OCI-LY1 (cell line): ENCODE measurements around the gene DOCK7.

ENCODE experiments used
- H2AFZ ChIP-seq: fragments of 200-600 bp; sonication (generic), shearing (Covaris generic); 2 replicates; pipeline ENCODE4 v1.6.0; 2014; ENCODE audit warnings: antibody characterized with exemption, mild to moderate bottlenecking, low read length
- H3F3A ChIP-seq: fragments of 200-600 bp; sonication (generic), shearing (Covaris generic); 2 replicates; pipeline ENCODE4 v1.6.0; 2014; ENCODE audit warnings: mild to moderate bottlenecking, antibody characterized with exemption, low read length, moderate library complexity; ENCODE audit not compliant: insufficient read depth
- H3K27ac ChIP-seq: fragments of 200-600 bp; sonication (generic); 2 replicates; pipeline ENCODE4 v1.5.1; 2014; ENCODE audit warnings: low read length, mixed run types, mild to moderate bottlenecking, low read depth; ENCODE audit not compliant: poor library complexity, severe bottlenecking
- H3K27me3 ChIP-seq: fragments of 200-600 bp; sonication (generic); 2 replicates; pipeline ENCODE4 v1.6.0; 2014; ENCODE audit warnings: antibody characterized with exemption, mild to moderate bottlenecking, low read length, moderate library complexity; ENCODE audit not compliant: insufficient read depth
- H3K36me3 ChIP-seq: fragments of 200-600 bp; sonication (generic); 2 replicates; pipeline ENCODE4 v1.6.1; 2014; ENCODE audit warnings: mild to moderate bottlenecking, antibody characterized with exemption, low read length, moderate library complexity, mixed read lengths; ENCODE audit not compliant: insufficient read depth
- H3K4me1 ChIP-seq: fragments of 200-600 bp; sonication (generic); 2 replicates; pipeline ENCODE4 v1.5.1; 2014; ENCODE audit warnings: mild to moderate bottlenecking, low read length, moderate library complexity; ENCODE audit not compliant: insufficient read depth, severe bottlenecking
- H3K4me2 ChIP-seq: fragments of 200-600 bp; sonication (generic), shearing (Covaris generic); 2 replicates; pipeline ENCODE4 v1.6.1; 2014; ENCODE audit warnings: low read length
- H3K4me3 ChIP-seq: fragments of 200-600 bp; sonication (generic); 2 replicates; pipeline ENCODE4 v1.5.1; 2014; ENCODE audit warnings: low read length, low read depth, mild to moderate bottlenecking, mixed read lengths; ENCODE audit not compliant: poor library complexity, severe bottlenecking
- H3K79me2 ChIP-seq: fragments of 200-600 bp; shearing (Covaris generic); 2 replicates; pipeline ENCODE4 v1.6.1; 2016; ENCODE audit warnings: mixed run types, low read length, mixed read lengths; ENCODE audit not compliant: insufficient read depth
- H3K9ac ChIP-seq: fragments of 200-600 bp; sonication (generic), shearing (Covaris generic); 2 replicates; pipeline ENCODE4 v1.6.1; 2014; ENCODE audit warnings: mild to moderate bottlenecking, low read length, mixed read lengths
- H3K9me2 ChIP-seq: fragments of 200-600 bp; sonication (generic), shearing (Covaris generic); 2 replicates; pipeline ENCODE4 v1.6.1; 2014; ENCODE audit warnings: low read depth, mild to moderate bottlenecking, low read length, mixed read lengths
- H3K9me3 ChIP-seq: fragments of 200-600 bp; shearing (Covaris generic); 2 replicates; pipeline ENCODE4 v1.6.1; 2014; ENCODE audit warnings: low read length, mixed read lengths
- H4K20me1 ChIP-seq: fragments of 200-600 bp; sonication (generic), shearing (Covaris generic); 2 replicates; pipeline ENCODE4 v1.6.0; 2016; ENCODE audit warnings: mild to moderate bottlenecking, low read length; ENCODE audit not compliant: insufficient read depth
- EZH2 ChIP-seq: fragments of 200-600 bp; sonication (generic), shearing (Covaris generic); IDR thresholded peaks from 2 replicates; pipeline ENCODE4 v1.8.0; 2017; ENCODE audit warnings: borderline replicate concordance, mixed run types, mild to moderate bottlenecking, antibody characterized with exemption, low read length, moderate library complexity, mixed read lengths
- TF ChIP-seq, protein P1 (sequence below): fragments of 200-600 bp; sonication (generic), shearing (Covaris generic); IDR thresholded peaks from 2 replicates; pipeline ENCODE4 v1.5.1; 2017; ENCODE audit warnings: mild to moderate bottlenecking, antibody characterized with exemption, low read length, moderate library complexity, mixed read lengths

Gene DOCK7

DNA sequence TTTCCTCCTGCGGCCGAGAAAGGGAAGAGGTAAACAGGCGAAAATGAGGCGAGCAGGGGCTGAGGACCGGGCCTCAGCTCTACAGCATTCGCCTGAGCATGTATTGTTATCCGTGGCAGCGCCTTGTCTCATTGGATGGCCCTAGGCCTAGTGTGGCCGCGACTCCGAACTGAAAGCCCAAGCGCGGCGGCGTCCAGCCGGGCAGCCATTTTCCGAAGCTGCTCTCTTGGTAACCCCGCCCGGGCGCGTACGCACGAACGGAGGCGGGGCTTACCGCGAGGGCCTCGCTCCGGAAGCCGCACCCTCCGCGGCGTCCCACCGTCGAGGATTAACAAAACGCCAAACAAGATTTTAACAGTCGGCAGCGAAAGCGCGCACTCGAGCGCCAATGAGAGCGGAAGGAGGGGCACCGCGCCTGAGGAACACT is 252.1 kb downstream of the DOCK7 start:
- Histone ChIP-seq H3K9me2 (no peaks in the 10 kb centered on the region), H4K20me1 (no peaks in the 10 kb centered on the region), H3K79me2 (peaks cover 40% of the 10 kb centered on the region), H3K4me1 (peaks cover 45% of the 10 kb centered on the region), H3K4me2 (peak overlapping the region; percentile 73), H3K9me3 (no peaks in the 10 kb centered on the region), H3K36me3 (peaks cover 7% of the 10 kb centered on the region; the same call in 1 of the 2 replicates), H2AFZ (no peak overlapping the region), H3F3A (no peaks in the 10 kb centered on the region), H3K9ac (peak overlapping the region; percentile 90), H3K4me3 (peak overlapping the region; percentile 86), H3K27me3 (no peaks in the 10 kb centered on the region), H3K27ac (peak overlapping the region; percentile 92)
- TF ChIP-seq, protein P1, sequence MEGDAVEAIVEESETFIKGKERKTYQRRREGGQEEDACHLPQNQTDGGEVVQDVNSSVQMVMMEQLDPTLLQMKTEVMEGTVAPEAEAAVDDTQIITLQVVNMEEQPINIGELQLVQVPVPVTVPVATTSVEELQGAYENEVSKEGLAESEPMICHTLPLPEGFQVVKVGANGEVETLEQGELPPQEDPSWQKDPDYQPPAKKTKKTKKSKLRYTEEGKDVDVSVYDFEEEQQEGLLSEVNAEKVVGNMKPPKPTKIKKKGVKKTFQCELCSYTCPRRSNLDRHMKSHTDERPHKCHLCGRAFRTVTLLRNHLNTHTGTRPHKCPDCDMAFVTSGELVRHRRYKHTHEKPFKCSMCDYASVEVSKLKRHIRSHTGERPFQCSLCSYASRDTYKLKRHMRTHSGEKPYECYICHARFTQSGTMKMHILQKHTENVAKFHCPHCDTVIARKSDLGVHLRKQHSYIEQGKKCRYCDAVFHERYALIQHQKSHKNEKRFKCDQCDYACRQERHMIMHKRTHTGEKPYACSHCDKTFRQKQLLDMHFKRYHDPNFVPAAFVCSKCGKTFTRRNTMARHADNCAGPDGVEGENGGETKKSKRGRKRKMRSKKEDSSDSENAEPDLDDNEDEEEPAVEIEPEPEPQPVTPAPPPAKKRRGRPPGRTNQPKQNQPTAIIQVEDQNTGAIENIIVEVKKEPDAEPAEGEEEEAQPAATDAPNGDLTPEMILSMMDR = no peak
- TF ChIP-seq EZH2 = no peak

GRCh38 chr1:62435231-62436038 is 252.8 kb downstream of the DOCK7 start:
- peaks cover 34% of the 10 kb centered on the region for H3K79me2 ChIP-seq
- H3F3A ChIP-seq = no peaks in the 10 kb centered on the region
- H3K9ac ChIP-seq = peak overlapping the region; percentile 90
- H3K4me1 ChIP-seq = peaks cover 46% of the 10 kb centered on the region
- H4K20me1 ChIP-seq = no peaks in the 10 kb centered on the region
- no peaks in the 10 kb centered on the region for H3K9me3 ChIP-seq
- peak overlapping the region; percentile 86 for H3K4me3 ChIP-seq
- no peak for TF ChIP-seq EZH2
- H3K27me3 ChIP-seq = no peaks in the 10 kb centered on the region
- H2AFZ ChIP-seq = no peak overlapping the region
- H3K36me3 ChIP-seq = peaks cover 1% of the 10 kb centered on the region; the same call in 1 of the 2 replicates
- H3K27ac ChIP-seq = peak overlapping the region; percentile 92
- peak overlapping the region; percentile 71 for H3K4me2 ChIP-seq
- no peaks in the 10 kb centered on the region for H3K9me2 ChIP-seq

DNA sequence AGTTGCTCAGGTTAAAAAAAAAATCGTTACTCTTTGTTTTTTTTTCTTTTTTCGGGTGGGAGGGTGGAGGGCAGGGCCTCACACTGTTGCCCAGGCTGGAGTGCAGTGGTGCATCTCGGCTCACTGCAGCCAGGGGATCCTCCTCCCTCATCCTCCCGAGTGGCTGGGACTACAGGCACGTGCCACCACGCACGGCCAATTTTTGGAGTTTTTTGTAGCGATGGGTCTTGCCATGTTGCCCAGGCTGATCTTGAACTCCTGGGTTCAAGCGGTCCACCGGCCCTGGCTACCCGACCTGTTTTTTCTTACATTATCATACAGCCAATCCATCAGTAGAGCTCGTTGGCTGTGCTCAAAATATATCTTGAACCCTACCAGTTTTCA is 253.6 kb downstream of the DOCK7 start:
- no peak overlapping the region for H3K9ac ChIP-seq
- no peak for TF ChIP-seq EZH2
- TF ChIP-seq, protein P1 = no peak

More for the DNA sequence above, 253.6 kb downstream of the DOCK7 start:
- Histone ChIP-seq H2AFZ (no peak overlapping the region), H3K9me2 (no peaks in the 10 kb centered on the region), H3K9me3 (no peaks in the 10 kb centered on the region), H3K4me3 (no peak overlapping the region), H3K79me2 (peaks cover 26% of the 10 kb centered on the region), H3K27me3 (no peaks in the 10 kb centered on the region), H3K36me3 (no peaks in the 10 kb centered on the region), H3K27ac (no peak overlapping the region), H3K4me1 (peaks cover 42% of the 10 kb centered on the region), H3F3A (no peaks in the 10 kb centered on the region), H3K4me2 (peak overlapping the region; percentile 17; the same call in 1 of the 2 replicates), H4K20me1 (no peaks in the 10 kb centered on the region)
